ENCODE results near the gene MS4A5. TPM values are rescaled to one million over a fixed set of nuclear protein-coding genes. Genes with fewer than 3 reads are reported as not detected.

The MS4A5 gene
- total and polyA plus RNA-seq, 2 donors (not counting 3 experiments of a cell fraction or from before 2014, with no cell fraction given), result not detected

DNA sequence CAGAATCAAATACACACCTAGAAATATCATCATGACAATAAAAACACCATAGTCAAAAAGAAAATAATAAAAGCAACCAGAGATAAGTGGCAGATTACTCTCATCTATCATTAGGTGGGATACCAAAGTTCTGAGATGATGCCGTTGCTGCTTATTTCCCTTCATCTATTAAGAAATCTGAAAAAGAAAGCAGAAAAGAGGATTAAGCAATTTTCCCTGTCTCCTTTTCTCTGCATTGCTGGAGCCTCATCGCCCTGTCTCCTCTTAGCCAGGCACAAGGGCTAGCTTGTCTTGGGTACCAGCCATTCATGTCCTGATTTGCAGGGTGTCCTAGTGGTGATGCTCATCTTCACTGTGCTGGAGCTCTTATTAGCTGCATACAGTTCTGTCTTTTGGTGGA lies 37.0 kb upstream of the MS4A5 start:
- H3K27ac ChIP-seq (ENCODE audit: insufficient read depth, low read depth, low read length), result no peak overlapping the region
- H3K27me3 ChIP-seq (ENCODE audit: control insufficient read depth in 2 of 2, insufficient read depth in 2 of 2, low read length in 2 of 2), result no peaks in the 10 kb centered on the region
- dilution Hi-C loops (cut with MboI; ENCODE audit: extremely low pct_ligation_motif_present, low sequenced_read_pairs), result no loop called here
- no peak overlapping the region for H3K4me2 ChIP-seq (ENCODE audit: insufficient read depth, low read length)
- ChIA-PET CTCF (interaction anchor here (1.4 kb wide), 1 partner anchor 15 kb away, joined by 4 read pairs; no protein-coding TSS in a partner anchor), POLR2A (no interaction called here)
- FAIRE-seq (no peak), DNase-seq (ENCODE audit: low read depth, low spot score) (no peak)
- no peaks in the 10 kb centered on the region for H3K9me3 ChIP-seq (replicated peaks; ENCODE audit: control insufficient read depth, insufficient read depth, low read length)
- no peak overlapping the region for H2AFZ ChIP-seq (ENCODE audit: low read depth, low read length)
- no peaks in the 10 kb centered on the region for H4K20me1 ChIP-seq (replicated peaks; ENCODE audit: control insufficient read depth, extremely low read depth, insufficient read depth, low read length)
- no peak overlapping the region for H3K9ac ChIP-seq (replicated peaks; ENCODE audit: extremely low read depth, insufficient read depth, low read length)
- no TSS peak for BruUV-seq (replicated peaks)
- no peaks in the 10 kb centered on the region for H3K4me1 ChIP-seq (ENCODE audit: control insufficient read depth, extremely low read depth, insufficient read depth, low read length)
- H3K36me3 ChIP-seq (ENCODE audit: control insufficient read depth in 2 of 2, extremely low read depth in 1 of 2, insufficient read depth in 2 of 2, low read length in 2 of 2), result no peaks in the 10 kb centered on the region
- H3K9me1 ChIP-seq (replicated peaks; ENCODE audit: control insufficient read depth, extremely low read depth, insufficient read depth, low read length), result no peaks in the 10 kb centered on the region
- H3K79me2 ChIP-seq (ENCODE audit: control insufficient read depth, insufficient read depth, low read length), result no peaks in the 10 kb centered on the region
- intact Hi-C loops (cut with micrococcal nuclease), result no loop called here
- no peak overlapping the region for H3K4me3 ChIP-seq (replicated peaks in 1 of 3; ENCODE audit: insufficient read depth in 1 of 3, low read depth in 1 of 3, low read length in 3 of 3)
- TF ChIP-seq FOS (IDR thresholded peaks at IDR 0.05; ENCODE audit: borderline replicate concordance, insufficient read depth, low read length) (no peak), POLR2A (IDR thresholded peaks at IDR 0.05; ENCODE audit: low read depth, low read length) (no peak), POLR2AphosphoS5 (IDR thresholded peaks at IDR 0.05; ENCODE audit: insufficient read depth, low read depth, low read length) (no peak), EZH2 (IDR thresholded peaks at IDR 0.05; ENCODE audit: borderline replicate concordance, low read depth, low read length, severe bottlenecking) (no peak), JUN (IDR thresholded peaks at IDR 0.05; ENCODE audit: borderline replicate concordance, insufficient read depth, insufficient read length, low read depth) (no peak), GATA2 (IDR thresholded peaks at IDR 0.05; ENCODE audit: insufficient read depth, insufficient read length, low read depth, low read length) (no peak), MYC (IDR thresholded peaks at IDR 0.05; ENCODE audit: low read depth, low read length) (no peak)
- TF ChIP-seq, protein P1, sequence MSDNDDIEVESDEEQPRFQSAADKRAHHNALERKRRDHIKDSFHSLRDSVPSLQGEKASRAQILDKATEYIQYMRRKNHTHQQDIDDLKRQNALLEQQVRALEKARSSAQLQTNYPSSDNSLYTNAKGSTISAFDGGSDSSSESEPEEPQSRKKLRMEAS (IDR thresholded peaks at IDR 0.05; ENCODE audit: insufficient read depth, insufficient read length), result no peak
- TF ChIP-seq, protein P2, sequence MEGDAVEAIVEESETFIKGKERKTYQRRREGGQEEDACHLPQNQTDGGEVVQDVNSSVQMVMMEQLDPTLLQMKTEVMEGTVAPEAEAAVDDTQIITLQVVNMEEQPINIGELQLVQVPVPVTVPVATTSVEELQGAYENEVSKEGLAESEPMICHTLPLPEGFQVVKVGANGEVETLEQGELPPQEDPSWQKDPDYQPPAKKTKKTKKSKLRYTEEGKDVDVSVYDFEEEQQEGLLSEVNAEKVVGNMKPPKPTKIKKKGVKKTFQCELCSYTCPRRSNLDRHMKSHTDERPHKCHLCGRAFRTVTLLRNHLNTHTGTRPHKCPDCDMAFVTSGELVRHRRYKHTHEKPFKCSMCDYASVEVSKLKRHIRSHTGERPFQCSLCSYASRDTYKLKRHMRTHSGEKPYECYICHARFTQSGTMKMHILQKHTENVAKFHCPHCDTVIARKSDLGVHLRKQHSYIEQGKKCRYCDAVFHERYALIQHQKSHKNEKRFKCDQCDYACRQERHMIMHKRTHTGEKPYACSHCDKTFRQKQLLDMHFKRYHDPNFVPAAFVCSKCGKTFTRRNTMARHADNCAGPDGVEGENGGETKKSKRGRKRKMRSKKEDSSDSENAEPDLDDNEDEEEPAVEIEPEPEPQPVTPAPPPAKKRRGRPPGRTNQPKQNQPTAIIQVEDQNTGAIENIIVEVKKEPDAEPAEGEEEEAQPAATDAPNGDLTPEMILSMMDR (IDR thresholded peaks at IDR 0.05; ENCODE audit: extremely low read depth in 1 of 2, insufficient read depth in 1 of 2, low read depth in 1 of 2, low read length in 2 of 2), result no peak

Measured in endothelial cell of umbilical vein (primary cell).